ENCODE results near the gene EPHB3.
A peak's percentile ranks its signal among the peaks of the same experiment; 100 is the strongest.

DNA sequence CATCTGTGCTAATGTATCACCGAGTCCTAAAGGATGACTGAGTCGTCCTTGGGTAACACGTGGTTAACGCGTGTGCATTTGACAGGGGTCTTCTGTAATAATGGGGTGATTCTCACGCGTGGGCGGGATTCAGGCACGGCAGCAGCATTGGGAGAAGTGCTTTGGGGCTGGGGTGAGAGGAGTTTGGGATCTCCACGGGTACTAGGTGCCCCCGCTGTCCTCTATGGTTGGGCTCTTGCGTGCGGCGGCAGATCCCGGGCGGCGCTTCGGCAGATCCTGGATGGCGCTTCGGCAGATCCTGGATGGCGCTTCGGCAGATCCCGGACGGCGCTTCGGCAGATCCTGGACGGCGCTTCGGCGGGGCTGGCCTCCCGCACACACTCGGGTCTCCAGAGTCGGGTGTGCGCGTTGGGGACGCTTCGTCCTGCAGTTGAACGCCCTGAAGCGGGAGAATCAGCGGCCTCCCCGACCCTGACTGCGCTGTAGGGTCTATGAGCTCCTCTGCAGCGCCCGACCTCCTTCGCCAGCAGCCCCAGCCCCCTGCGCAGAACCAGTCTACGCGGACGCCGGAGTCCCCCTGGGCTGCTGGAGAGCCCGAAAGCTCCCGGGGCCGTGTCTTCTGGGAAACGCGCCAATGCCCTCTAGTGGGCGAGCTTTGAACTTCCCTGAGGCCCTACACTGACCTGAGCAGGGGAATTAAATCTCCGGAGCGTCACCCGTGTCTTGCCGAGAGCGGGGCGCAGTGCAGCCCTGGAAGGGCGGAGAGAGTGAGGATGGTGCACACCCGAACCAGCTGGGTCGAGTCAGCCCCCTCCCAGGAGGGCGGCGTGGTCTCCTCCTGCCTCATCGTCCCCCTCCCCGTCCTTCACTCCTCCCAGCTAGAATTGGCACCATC lies 48.1 kb upstream of the EPHB3 start:
- TF ChIP-seq POLR2A (IDR thresholded peaks at IDR 0.05) (no peak), EP300 (IDR thresholded peaks at IDR 0.05) (no peak), POLR2AphosphoS5 (IDR thresholded peaks at IDR 0.05) (no peak)
- TF ChIP-seq, protein P1, sequence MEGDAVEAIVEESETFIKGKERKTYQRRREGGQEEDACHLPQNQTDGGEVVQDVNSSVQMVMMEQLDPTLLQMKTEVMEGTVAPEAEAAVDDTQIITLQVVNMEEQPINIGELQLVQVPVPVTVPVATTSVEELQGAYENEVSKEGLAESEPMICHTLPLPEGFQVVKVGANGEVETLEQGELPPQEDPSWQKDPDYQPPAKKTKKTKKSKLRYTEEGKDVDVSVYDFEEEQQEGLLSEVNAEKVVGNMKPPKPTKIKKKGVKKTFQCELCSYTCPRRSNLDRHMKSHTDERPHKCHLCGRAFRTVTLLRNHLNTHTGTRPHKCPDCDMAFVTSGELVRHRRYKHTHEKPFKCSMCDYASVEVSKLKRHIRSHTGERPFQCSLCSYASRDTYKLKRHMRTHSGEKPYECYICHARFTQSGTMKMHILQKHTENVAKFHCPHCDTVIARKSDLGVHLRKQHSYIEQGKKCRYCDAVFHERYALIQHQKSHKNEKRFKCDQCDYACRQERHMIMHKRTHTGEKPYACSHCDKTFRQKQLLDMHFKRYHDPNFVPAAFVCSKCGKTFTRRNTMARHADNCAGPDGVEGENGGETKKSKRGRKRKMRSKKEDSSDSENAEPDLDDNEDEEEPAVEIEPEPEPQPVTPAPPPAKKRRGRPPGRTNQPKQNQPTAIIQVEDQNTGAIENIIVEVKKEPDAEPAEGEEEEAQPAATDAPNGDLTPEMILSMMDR (IDR thresholded peaks at IDR 0.05), result peak; percentile 77 to 85 (median 80)

Measured in sigmoid colon (tissue), 4 donors.